ENCODE results near the gene SHISA2.

GRCh38 chr13:26052337-26052736 lies 521 bp upstream of the SHISA2 start:
- TF ChIP-seq POLR2A (IDR thresholded peaks at IDR 0.05; ENCODE audit: low read depth, low read length) (no peak), POLR2AphosphoS5 (IDR thresholded peaks at IDR 0.05; ENCODE audit: low read depth, low read length) (no peak), TAF1 (IDR thresholded peaks at IDR 0.05; ENCODE audit: borderline replicate concordance, low read depth, low read length) (no peak)

Measured in GM12892 (cell line).